ENCODE results near the gene FOXA3.
A peak's percentile ranks its signal among the peaks of the same experiment; 100 is the strongest.

Gene FOXA3

DNA sequence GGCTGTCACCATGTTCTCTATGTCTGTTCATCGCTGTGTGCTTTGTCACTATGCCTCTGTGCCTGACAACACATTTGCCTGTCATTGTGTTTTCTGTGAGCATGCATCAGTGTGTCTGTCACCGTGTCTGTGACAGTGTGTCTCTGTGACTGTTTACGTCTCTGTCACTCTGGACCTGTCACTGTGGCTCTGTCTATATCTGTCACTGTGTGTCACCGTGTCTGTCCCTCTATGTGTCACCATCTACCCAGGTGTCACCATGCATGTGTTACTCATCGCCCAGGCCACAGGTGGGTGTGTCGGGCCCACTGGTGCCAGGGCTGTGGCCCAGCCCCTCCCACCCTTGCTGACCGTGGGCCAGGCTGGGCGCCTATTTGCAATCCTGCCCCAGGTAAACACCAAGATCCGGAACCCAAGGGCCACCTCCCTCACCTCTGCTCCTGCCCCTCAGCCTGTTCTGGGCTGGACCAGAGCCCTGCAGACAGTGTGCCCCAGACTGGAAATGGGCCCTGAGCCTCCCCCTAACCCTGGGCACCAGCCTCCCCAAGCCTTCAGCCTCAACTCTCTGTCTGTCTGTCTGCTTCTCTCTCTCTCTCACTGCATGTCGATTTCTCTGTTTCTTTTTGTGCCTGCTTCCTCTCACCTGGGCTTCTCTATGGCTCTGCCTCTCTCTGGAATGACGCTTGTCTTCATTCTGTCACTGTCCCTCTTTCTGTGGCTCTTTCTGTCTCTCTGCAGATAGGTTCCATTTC is 14.1 kb downstream of the FOXA3 start:
- TF ChIP-seq ZFX (IDR thresholded peaks at IDR 0.05): no peak
- TF ChIP-seq, protein P1, sequence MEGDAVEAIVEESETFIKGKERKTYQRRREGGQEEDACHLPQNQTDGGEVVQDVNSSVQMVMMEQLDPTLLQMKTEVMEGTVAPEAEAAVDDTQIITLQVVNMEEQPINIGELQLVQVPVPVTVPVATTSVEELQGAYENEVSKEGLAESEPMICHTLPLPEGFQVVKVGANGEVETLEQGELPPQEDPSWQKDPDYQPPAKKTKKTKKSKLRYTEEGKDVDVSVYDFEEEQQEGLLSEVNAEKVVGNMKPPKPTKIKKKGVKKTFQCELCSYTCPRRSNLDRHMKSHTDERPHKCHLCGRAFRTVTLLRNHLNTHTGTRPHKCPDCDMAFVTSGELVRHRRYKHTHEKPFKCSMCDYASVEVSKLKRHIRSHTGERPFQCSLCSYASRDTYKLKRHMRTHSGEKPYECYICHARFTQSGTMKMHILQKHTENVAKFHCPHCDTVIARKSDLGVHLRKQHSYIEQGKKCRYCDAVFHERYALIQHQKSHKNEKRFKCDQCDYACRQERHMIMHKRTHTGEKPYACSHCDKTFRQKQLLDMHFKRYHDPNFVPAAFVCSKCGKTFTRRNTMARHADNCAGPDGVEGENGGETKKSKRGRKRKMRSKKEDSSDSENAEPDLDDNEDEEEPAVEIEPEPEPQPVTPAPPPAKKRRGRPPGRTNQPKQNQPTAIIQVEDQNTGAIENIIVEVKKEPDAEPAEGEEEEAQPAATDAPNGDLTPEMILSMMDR (conservative IDR thresholded peaks at IDR 0.05): no peak
- H3K27ac ChIP-seq: no peak overlapping the region

DNA sequence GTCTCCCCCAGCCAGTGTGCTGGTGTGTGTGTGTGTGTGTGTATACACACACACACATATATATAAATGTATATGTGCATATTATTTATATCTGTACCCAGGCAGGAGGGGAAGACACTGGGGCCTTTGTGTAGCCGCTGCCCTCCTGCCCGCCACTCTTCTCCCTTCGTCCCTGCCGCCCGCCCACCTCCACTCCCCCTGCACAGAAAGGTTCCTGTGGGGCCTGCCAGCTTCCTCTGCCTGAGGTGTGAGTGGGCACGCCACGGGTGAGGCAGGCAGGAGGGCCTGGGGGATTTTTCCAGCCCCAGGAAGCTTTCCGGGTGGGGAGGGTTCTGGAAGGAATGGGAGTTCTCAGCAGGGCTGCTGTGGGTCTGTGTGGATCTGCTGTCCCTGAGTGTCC is 14.9 kb downstream of the FOXA3 start:
- TF ChIP-seq, protein P1 (conservative IDR thresholded peaks at IDR 0.05): no peak
- TF ChIP-seq ZFX (IDR thresholded peaks at IDR 0.05): no peak
- H3K27ac ChIP-seq: no peak overlapping the region

DNA sequence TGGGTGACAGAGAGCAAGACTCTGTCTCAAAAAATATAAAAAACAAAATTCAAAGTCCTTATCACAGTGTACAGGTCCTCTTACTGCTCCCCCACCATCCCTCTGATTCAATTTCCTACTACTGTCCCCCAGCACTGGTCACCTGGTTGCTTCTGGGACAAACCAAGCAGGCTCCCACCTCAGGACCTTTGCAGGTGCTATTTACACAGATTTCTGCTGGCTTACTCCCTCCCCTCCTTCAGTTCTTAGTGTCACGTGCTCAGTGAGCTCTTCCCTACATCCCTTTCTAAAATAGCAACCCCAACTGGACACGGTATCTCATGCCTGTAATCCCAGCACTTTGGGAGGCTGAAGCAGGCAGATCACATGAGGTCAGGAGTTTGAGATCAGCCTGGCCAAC is 15.8 kb downstream of the FOXA3 start:
- H3K27ac ChIP-seq: no peak overlapping the region
- no peak for TF ChIP-seq ZFX (IDR thresholded peaks at IDR 0.05)
- TF ChIP-seq, protein P1 (conservative IDR thresholded peaks at IDR 0.05): no peak

DNA sequence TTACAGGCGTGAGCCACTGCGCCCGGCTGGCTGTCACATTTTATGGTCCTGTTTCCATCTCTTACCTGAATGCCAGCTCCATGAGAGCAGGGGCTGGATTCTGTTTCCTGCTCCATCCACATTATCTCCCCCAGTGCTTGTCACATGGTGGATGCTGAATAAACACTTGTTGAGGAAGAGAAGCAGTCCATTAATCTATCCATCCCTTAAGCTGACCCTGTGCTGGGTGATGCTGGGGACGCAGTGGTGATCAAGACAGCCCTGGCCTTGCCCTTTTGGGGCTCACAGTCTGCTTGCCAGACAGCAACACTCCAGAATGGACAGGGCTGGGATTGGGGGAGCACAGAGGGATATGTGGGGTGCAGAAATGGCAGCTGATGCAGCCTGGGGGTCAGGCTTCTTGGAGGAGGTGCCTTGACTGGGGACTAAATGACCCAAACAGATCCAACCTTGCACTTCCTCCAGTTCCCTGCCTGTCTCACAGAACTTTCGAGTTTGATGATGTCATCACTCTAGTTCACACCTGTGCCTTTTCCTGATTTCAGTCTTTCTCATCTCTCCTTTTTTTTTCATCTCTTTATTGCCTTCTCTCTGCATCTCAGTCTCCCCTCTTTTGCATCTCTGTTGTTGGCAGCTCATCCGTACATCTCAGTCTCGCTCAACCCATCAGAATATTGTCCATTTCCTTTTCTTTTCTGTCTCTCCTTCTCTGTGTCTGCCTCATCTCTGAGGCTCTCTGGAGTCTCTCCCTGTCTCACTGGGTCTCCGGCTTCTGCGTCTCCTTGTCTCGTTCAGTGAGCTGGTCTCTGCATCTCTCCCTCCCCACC is 17.2 kb downstream of the FOXA3 start:
- TF ChIP-seq, protein P1 (conservative IDR thresholded peaks at IDR 0.05): no peak
- TF ChIP-seq ZFX (IDR thresholded peaks at IDR 0.05): no peak
- no peak overlapping the region for H3K27ac ChIP-seq

DNA sequence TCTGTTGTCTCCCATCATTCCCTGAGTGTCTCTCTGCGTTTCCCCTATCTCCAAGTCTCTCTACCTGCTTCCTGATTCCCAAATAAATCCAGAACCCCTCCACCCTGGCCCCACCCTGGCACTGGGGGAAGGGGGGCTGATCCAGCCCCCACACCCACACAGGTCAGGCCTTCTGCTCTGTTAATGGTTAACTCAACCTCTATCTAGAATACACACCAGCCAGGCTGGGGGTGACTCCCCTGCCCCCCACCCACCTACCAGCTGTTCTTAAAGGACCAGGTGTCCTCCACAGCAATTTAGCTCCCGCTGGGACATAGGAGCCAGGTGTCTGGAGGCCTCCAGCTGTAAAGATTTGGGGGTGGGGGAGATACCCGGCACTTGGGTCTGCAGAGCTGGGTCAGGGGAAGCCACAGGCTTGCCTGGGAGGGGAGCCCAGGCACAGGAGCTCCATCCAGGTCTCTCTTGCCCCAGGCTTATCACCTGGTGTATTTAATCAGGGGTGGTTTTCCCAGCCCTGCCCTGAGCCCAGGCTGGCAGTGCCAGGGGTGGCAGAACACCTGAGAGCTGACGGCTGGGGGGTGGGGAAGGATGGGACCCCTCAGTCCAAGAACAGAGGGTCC is 17.9 kb downstream of the FOXA3 start:
- peak overlapping the region; percentile 89; the same call in 1 of the 2 replicates for H3K27ac ChIP-seq

DNA sequence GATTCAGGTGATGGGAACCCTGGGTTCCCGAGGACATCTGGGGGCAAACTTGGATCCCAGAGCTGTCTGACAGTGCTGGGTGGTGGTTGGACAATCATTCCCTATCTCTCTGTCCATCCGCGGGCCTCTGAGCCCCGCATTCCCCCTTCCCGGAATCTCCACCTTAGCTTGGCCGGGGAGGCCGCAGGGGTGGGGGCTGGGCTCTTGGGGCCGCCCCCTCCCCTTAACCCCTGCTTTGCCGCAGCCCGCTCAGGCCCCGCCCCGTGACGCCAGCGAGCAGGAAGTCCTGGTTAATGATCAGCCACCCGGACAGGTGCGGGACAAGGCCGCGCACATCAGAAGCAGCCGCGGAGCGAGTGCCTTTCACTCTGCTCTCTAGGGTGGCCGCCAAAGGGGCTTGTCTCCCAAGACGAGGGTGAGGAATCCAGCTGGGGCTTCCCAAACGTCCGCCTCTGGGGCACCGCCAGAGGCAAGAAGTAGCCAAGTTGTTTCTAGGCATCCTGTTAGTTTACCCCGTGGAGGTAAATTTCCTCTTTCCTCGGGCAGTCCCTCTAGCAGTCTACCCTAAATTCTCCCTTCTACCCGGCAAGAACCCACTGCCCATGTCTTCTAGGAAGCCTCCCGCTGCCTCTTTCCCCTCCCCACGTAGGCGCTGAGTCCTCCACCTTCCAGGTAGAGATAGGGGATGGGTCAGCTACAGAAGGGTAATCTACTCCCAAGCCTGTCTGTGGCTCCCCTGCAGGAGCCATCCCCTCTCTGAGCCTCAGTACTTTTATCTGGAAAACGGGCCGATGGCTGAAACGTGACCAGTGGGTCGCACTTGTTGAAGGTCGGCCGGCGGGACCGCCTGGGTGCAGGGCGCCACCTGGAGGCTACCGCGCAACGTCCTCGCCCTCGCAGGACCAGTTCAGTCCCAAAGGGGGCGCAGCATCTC is 18.8 kb downstream of the FOXA3 start:
- H3K27ac ChIP-seq: peak overlapping the region; percentile 89
- peak; percentile 28; the same call in 1 of the 2 replicates for TF ChIP-seq ZFX (IDR thresholded peaks at IDR 0.05)
- TF ChIP-seq, protein P1 (conservative IDR thresholded peaks at IDR 0.05): peak; percentile 91

More for the DNA sequence above, 17.9 kb downstream of the FOXA3 start:
- TF ChIP-seq, protein P1 (conservative IDR thresholded peaks at IDR 0.05): no peak
- TF ChIP-seq ZFX (IDR thresholded peaks at IDR 0.05): no peak

Data from C4-2B (cell line).